Karpas-422 (cell line): ENCODE data around the gene FAM83G. TPM values are rescaled to one million over a fixed set of nuclear protein-coding genes. Genes with fewer than 3 reads are reported as not detected.
"Not testable (repeated sequence)": the region's sequence is repeated elsewhere in the genome, so short reads cannot be mapped to it uniquely, and the experiment has no call there.

Experiments
- DNase-seq: peaks from one replicate; pipeline ENCODE4 v3.0.0-alpha.2; 2015
- H2AFZ ChIP-seq: fragments of 200-600 bp; sonication (generic); 2 replicates; pipeline ENCODE4 v1.6.1; 2014; ENCODE audit warnings: antibody characterized with exemption, low read length, mixed read lengths
- H3K27ac ChIP-seq: fragments of 200-600 bp; sonication (generic); 2 replicates; pipeline ENCODE4 v1.5.1; 2014; ENCODE audit warnings: mild to moderate bottlenecking, low read length, moderate library complexity
- H3K27me3 ChIP-seq: fragments of 200-600 bp; sonication (generic); 2 replicates; pipeline ENCODE4 v1.6.1; 2014; ENCODE audit warnings: low read length, mixed read lengths
- H3K36me3 ChIP-seq: fragments of 200-600 bp; sonication (generic); 2 replicates; pipeline ENCODE4 v1.6.1; 2014; ENCODE audit warnings: low read length, mixed read lengths; ENCODE audit not compliant: insufficient read depth
- H3K4me1 ChIP-seq: fragments of 200-600 bp; sonication (generic); 2 replicates; pipeline ENCODE4 v1.6.1; 2014; ENCODE audit warnings: mild to moderate bottlenecking, low read length, mixed read lengths
- H3K4me2 ChIP-seq: fragments of 200-600 bp; sonication (generic); 2 replicates; pipeline ENCODE4 v1.6.1; 2014; ENCODE audit warnings: low read length, low read depth, mild to moderate bottlenecking; ENCODE audit not compliant: poor library complexity, severe bottlenecking
- H3K4me3 ChIP-seq: fragments of 200-600 bp; sonication (generic); 2 replicates; pipeline ENCODE4 v1.5.1; 2014; ENCODE audit warnings: mild to moderate bottlenecking, antibody characterized with exemption, low read length, mixed read lengths
- H3K79me2 ChIP-seq: fragments of 200-600 bp; sonication (generic); 2 replicates; pipeline ENCODE4 v1.6.1; 2014; ENCODE audit warnings: mild to moderate bottlenecking, low read length, mixed read lengths
- H3K9ac ChIP-seq: fragments of 200-600 bp; sonication (generic); 2 replicates; pipeline ENCODE4 v1.6.0; 2014; ENCODE audit warnings: low read length
- H3K9me2 ChIP-seq: fragments of 200-600 bp; sonication (generic), shearing (Covaris generic); replicated peaks from 2 replicates; pipeline ENCODE4 v1.6.0; 2014; ENCODE audit warnings: mild to moderate bottlenecking, low read length, moderate library complexity; ENCODE audit not compliant: insufficient read depth
- H3K9me3 ChIP-seq: fragments of 300-700, 200-600 bp; sonication (generic); 2 replicates; pipeline ENCODE4 v1.6.1; 2014; ENCODE audit warnings: low read length, mixed read lengths
- H4K20me1 ChIP-seq: fragments of 200-600 bp; sonication (generic); 2 replicates; pipeline ENCODE4 v1.6.1; 2014; ENCODE audit warnings: mild to moderate bottlenecking, antibody characterized with exemption, low read length, low read depth; ENCODE audit not compliant: insufficient read depth
- total RNA-seq: library from RNA; depleted of rRNA; stranded (reverse); fragments of >200 nt; shearing (Covaris generic); gene quantifications from 2 replicates; pipeline ENCODE4 v1.2.3, GENCODE V29; 2014; ENCODE audit warnings: low replicate concordance; rRNA removed

FAM83G gene, protein sequence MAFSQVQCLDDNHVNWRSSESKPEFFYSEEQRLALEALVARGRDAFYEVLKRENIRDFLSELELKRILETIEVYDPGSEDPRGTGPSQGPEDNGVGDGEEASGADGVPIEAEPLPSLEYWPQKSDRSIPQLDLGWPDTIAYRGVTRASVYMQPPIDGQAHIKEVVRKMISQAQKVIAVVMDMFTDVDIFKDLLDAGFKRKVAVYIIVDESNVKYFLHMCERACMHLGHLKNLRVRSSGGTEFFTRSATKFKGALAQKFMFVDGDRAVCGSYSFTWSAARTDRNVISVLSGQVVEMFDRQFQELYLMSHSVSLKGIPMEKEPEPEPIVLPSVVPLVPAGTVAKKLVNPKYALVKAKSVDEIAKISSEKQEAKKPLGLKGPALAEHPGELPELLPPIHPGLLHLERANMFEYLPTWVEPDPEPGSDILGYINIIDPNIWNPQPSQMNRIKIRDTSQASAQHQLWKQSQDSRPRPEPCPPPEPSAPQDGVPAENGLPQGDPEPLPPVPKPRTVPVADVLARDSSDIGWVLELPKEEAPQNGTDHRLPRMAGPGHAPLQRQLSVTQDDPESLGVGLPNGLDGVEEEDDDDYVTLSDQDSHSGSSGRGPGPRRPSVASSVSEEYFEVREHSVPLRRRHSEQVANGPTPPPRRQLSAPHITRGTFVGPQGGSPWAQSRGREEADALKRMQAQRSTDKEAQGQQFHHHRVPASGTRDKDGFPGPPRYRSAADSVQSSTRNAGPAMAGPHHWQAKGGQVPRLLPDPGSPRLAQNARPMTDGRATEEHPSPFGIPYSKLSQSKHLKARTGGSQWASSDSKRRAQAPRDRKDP
- 9.2 and 22.9 TPM in 2 replicates for total RNA-seq

DNA sequence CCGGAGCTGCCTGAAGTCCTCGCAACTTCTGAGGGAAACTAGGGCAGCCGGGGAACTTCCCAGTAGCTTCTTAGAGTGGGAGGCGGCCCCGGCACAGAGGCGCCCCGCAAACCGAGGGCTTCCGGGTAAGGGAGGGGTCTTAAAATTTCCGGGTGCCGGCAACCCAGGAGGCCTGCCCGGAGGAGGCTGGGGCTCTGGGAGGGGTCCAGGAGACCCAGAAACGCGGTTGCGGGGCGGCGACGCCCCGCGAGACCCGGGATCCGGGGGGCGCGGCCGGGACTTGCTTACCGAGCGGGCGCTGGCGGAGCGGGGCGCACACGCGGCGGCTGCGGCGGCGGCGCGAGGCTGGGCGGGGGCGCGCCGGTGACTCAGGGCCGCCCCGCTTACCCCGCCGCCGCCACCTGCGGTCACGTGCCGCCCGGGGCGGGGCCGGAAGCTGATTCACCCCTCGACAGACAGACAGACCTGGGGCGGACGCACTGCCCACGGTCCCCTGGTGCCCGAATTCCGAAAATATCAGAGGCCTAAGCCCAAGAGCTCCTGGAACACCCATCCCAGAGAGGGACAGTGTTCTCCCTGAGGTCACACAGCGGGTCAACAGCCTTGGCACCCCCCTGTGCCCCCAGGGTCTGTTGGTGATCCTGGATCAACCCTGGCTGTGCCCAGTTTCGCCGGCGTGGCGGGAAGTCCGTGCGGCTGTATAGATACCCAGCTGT lies at the start of gene FAM83G:
Gene FAM83G (minus strand): TSS at position 344 of the 716 bp plus-strand sequence. CDS start 723 bp downstream, outside the sequence.
- Histone ChIP-seq H3K27me3 (no peaks in the 10 kb centered on the region), H2AFZ (peak within 1 kb of the TSS; percentile 94), H3K9me2 (no peaks in the 10 kb centered on the region), H3K79me2 (peaks cover 14% of the 10 kb centered on the region), H3K27ac (no peak within 1 kb of the TSS), H3K4me3 (peak within 1 kb of the TSS; percentile 78), H4K20me1 (no peaks in the 10 kb centered on the region), H3K36me3 (no peaks in the 10 kb centered on the region; the same call in 1 of the 2 replicates), H3K9ac (peak within 1 kb of the TSS; percentile 84), H3K4me1 (peaks cover 34% of the 10 kb centered on the region), H3K4me2 (peak within 1 kb of the TSS; percentile 87), H3K9me3 (no peaks in the 10 kb centered on the region)
- peak; percentile 86 for DNase-seq

DNA sequence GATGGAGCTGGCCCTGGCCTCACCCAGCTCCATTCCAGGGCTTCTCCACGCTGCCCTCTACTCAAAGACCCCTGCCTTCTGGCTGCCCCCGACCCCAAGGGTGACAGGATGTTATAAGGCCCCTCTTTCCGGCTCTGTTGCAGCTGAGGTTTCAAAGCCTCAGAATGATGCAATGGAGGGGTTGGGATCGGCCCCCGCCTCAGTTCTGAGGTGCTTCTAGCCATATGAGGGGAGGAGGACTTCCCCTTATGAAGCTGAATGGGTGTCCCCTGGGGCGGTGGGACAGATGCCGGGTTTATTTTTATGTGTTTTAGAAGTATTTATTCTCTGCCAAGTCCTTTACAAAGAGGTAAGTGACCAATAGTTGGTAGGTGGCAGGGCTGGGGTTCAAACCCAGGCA lies 44.3 kb upstream of the FAM83G start:
- DNase-seq, H2AFZ ChIP-seq, H3K4me2 ChIP-seq: not testable (repeated sequence)

DNA sequence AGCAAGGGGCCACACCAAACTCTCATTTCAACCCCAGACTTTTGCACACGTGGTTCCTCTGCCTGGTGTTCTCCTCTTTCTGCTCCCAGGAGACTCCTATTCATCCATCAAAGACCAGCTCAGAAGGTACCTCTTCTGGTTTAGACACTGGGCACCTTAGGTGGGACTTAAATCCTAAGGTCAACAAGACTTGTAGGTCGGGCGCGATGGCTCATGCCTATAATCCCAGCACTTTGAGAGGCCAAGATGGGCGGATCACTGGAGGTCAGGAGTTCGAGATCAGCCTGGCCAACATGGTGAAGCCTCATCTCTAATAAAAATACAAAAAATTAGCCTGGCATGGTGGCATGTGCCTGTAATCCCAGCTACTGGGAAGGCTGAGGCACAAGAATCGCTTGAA lies 42.9 kb upstream of the FAM83G start:
- H3K9ac ChIP-seq, H2AFZ ChIP-seq, H3K9me3 ChIP-seq, H3K4me2 ChIP-seq, H3K79me2 ChIP-seq, H3K36me3 ChIP-seq, H3K9me2 ChIP-seq, H3K4me3 ChIP-seq, DNase-seq, H3K4me1 ChIP-seq, H3K27me3 ChIP-seq, H3K27ac ChIP-seq, H4K20me1 ChIP-seq: not testable (repeated sequence)

More for the DNA sequence above, 44.3 kb upstream of the FAM83G start:
- not testable (repeated sequence) for H3K4me1 ChIP-seq, H3K36me3 ChIP-seq, H3K79me2 ChIP-seq, H3K9ac ChIP-seq, H3K9me2 ChIP-seq, H4K20me1 ChIP-seq, H3K27me3 ChIP-seq, H3K27ac ChIP-seq, H3K4me3 ChIP-seq, H3K9me3 ChIP-seq

DNA sequence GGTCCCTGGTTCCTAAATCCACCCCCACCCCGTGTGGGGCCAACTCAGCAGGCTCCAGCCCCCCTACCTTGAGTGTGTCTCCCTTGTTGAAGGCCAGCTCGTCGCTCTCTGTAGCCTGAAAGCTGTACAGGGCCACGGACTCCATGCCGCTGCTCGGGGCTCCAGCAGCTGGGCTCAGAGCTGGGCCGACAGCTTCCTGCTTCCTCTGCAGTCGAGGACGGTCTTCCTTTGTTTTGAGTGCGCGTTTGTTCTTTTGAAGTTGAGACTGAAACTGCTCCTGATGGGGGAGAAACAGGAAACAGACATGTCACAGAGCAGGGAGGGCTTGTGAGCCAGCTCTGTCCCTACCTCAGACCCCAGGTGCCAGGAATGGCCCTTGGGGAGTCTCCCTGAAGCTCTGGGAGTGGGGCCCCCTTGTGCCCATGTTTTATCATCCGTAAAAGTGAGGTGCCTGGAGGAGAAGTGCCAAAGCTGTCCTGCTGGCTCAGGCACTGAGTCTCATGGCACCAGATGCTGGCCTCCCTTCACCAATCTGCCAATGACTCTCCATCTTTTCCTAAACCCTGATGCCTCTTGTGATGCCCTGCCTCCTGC lies 42.3 kb upstream of the FAM83G start, which contains the start of gene GRAP:
Gene GRAP (minus strand): TSS at position 176 of the 594 bp plus-strand sequence. CDS start 31 bp downstream, at position 145.
- H3K4me1 ChIP-seq, H3K4me2 ChIP-seq, H3K79me2 ChIP-seq, H2AFZ ChIP-seq, H3K9ac ChIP-seq, H3K4me3 ChIP-seq, DNase-seq, H3K27ac ChIP-seq, H3K9me2 ChIP-seq, H3K27me3 ChIP-seq, H3K36me3 ChIP-seq, H4K20me1 ChIP-seq, H3K9me3 ChIP-seq: not testable (repeated sequence)

DNA sequence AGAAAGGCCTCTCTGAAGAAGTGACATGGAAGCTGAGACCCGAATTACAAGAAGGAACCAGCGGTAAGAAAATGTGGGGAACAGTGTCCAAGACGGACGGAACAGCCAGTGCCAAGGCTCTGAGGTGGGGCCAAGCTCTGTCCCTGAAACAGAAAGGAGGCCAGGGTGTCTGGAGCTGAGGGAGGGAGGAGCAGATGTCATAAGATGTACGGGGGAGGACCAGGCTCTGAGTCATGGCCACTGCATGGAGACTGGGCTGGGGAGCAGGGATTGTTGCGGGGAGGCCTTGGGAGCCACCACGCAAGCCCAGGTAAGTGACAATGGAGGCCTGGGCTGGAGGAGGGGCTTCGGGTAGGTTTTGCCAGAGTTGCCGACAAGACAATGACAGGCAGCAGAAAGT lies 40.1 kb upstream of the FAM83G start:
- not testable (repeated sequence) for H3K79me2 ChIP-seq, H3K27ac ChIP-seq, H3K36me3 ChIP-seq, H3K4me1 ChIP-seq, H3K9me2 ChIP-seq, DNase-seq, H2AFZ ChIP-seq, H3K27me3 ChIP-seq, H3K9ac ChIP-seq, H3K4me2 ChIP-seq, H3K4me3 ChIP-seq, H4K20me1 ChIP-seq, H3K9me3 ChIP-seq

DNA sequence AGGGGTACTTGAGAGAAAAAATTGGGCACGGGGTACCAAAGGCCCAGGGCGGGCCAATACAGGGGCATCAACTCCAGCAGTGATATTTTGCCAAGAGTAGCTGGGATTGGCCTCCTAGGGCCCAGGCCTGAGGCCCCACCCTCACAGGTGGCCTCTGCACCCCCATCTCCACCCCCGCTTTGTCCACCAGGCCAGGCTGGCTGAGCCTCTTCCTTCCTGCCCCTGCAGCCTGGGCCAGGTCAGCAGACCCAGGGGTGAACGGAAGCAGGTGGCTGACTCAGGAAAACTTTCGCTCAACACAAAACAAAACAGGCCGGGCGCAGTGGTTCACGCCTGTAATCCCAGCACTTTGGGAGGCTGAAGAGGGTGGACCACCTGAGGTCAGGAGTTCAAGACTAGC lies 38.5 kb upstream of the FAM83G start:
- H3K9ac ChIP-seq, H2AFZ ChIP-seq, H3K4me3 ChIP-seq, H3K4me1 ChIP-seq, DNase-seq, H3K79me2 ChIP-seq, H3K9me2 ChIP-seq, H3K27ac ChIP-seq, H3K27me3 ChIP-seq, H4K20me1 ChIP-seq, H3K4me2 ChIP-seq, H3K9me3 ChIP-seq, H3K36me3 ChIP-seq: not testable (repeated sequence)

DNA sequence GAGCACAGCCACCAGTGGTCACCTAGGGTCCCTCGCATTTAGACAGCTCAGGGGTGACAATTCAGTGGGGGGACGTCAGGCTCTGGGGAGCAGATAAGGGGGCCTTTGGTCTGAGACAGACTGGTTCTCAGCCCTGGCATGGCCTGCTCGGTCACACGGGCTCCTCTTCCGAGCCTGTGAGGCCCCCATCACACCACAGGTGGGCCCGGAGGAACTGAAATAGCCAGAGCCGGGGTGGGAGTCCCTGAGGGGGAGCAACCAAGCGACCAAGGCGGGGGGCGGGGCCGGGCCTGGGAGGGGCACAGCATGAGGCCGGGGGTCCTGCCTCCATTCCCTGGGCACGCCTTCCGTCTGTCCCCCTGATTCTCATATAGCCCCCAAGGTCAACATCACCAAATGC lies 37.8 kb upstream of the FAM83G start:
- H3K79me2 ChIP-seq, H3K9me2 ChIP-seq, H3K4me3 ChIP-seq, H2AFZ ChIP-seq, H3K36me3 ChIP-seq, H3K27ac ChIP-seq, H3K27me3 ChIP-seq, H3K9ac ChIP-seq, H3K4me2 ChIP-seq, H4K20me1 ChIP-seq, H3K4me1 ChIP-seq, H3K9me3 ChIP-seq, DNase-seq: not testable (repeated sequence)
